ENCODE measurements around the gene GPANK1.

Gene GPANK1

DNA sequence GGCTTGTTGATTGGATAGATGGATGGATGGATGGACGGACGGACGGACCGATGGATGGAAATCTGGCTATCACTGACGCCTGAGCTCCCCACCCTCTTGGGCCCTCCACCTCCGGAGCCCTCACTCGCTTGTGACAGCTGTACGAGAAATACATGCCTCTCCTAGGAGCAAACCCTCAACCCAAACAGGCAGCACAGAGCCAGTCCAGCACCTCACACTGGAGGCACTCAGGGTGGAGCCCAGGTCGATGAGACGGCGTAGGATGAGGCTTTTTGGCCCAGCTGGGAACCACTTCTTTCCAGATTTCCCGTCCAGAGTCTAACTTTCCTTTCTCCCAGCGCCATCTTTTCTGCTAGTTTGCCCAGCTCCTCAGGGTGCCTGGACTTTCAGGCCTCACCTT lies 18.8 kb upstream of the GPANK1 start:
- Histone ChIP-seq H3K27me3 (replicated peaks; ENCODE audit: control insufficient read depth, insufficient read depth, low read length) (no peaks in the 10 kb centered on the region), H3K4me3 (replicated peaks; ENCODE audit: low read depth, low read length) (no peak overlapping the region), H3K36me3 (ENCODE audit: control insufficient read depth, insufficient read depth, low read length) (peaks cover 14% of the 10 kb centered on the region)
- DNase-seq (ENCODE audit: extremely low read depth, insufficient read length), result no peak
- TF ChIP-seq, protein P1, sequence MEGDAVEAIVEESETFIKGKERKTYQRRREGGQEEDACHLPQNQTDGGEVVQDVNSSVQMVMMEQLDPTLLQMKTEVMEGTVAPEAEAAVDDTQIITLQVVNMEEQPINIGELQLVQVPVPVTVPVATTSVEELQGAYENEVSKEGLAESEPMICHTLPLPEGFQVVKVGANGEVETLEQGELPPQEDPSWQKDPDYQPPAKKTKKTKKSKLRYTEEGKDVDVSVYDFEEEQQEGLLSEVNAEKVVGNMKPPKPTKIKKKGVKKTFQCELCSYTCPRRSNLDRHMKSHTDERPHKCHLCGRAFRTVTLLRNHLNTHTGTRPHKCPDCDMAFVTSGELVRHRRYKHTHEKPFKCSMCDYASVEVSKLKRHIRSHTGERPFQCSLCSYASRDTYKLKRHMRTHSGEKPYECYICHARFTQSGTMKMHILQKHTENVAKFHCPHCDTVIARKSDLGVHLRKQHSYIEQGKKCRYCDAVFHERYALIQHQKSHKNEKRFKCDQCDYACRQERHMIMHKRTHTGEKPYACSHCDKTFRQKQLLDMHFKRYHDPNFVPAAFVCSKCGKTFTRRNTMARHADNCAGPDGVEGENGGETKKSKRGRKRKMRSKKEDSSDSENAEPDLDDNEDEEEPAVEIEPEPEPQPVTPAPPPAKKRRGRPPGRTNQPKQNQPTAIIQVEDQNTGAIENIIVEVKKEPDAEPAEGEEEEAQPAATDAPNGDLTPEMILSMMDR (IDR thresholded peaks at IDR 0.05; ENCODE audit: insufficient read depth, low read length, poor library complexity, severe bottlenecking), result no peak

DNA sequence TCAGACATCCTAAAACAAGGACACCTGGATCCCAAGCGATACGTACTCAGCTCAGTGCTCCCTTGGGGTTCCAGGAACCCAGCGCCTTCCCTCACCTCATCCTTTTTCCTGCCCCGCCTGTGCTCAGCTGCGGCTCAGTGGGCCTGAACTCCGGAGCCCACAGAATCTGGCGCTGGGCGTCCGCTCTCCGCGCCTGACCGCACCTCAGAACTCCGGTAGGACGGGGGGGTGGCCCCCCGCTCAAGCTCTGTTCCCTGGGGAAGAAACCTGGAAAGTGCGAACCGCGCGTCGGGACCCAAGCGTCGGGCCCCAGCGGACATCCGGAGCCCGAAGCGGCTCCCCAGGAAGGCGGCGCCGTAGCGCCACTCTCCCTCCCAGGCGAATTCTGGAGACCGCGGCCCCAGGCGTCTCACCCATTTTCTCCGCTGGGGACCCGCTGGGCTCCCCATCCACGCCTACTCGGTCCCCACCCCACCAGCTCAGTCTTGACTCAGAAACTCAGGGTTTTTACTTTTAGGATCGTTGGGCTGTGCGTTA lies 16.4 kb upstream of the GPANK1 start:
- Histone ChIP-seq H3K4me3 (replicated peaks; ENCODE audit: low read depth, low read length) (peak overlapping the region; percentile 61), H3K36me3 (ENCODE audit: control insufficient read depth, insufficient read depth, low read length) (peaks cover 3% of the 10 kb centered on the region), H3K27me3 (replicated peaks; ENCODE audit: control insufficient read depth, insufficient read depth, low read length) (no peaks in the 10 kb centered on the region)
- TF ChIP-seq, protein P1 (IDR thresholded peaks at IDR 0.05; ENCODE audit: insufficient read depth, low read length, poor library complexity, severe bottlenecking), result peak; percentile 41
- DNase-seq (ENCODE audit: extremely low read depth, insufficient read length), result peak; percentile 48

DNA sequence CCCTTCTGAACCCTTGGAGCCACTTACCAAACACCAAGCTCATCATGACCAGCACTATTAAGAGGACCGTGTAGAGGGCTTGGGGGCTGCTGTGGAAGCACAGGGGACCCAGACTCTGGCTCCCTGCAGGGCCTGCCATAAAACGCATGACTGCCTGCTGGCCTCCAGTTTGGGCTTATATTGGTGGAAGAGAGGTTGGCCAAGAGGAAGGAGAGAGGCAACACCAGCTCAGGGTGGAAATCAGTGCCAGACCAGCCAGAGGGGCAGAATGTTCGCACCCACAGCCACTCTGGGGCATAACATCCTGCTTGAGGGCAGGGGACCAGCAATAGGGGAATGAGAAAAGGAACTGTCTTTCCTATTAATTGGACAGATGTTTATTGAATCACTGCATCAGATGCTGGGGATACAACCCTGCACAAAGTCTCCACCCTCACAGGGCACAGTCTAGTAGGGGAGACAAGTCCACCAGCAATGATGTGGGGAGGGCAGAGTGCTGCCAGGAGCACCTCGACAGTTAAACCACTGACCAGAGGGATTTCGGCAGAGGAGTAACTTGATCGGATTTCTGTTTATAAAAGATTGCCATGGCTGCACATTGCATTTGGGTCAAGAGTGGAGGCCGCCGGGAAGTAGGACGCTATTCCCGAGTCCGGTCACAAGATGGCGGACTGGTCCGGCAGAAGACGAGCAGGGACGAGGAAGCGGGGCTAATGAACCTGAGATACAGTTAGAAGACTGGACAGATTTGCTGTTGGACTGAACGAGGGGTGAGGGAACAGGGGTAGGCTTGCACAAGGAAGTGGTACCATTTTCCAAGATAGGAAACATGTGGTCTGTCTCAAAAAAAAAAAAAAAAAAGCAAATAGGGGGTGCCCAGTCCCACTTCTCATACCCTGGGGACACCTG lies 15.7 kb upstream of the GPANK1 start, which contains the start of gene LY6G5C:
Gene LY6G5C (minus strand): TSS at position 842 of the 909 bp plus-strand sequence. CDS start 694 bp downstream, at position 148.
- H3K4me3 ChIP-seq (replicated peaks; ENCODE audit: low read depth, low read length), result peak within 1 kb of the TSS; percentile 61
- TF ChIP-seq, protein P1 (IDR thresholded peaks at IDR 0.05; ENCODE audit: insufficient read depth, low read length, poor library complexity, severe bottlenecking), result peak; percentile 74
- DNase-seq (ENCODE audit: extremely low read depth, insufficient read length), result peak; percentile 61
- H3K36me3 ChIP-seq (ENCODE audit: control insufficient read depth, insufficient read depth, low read length), result peaks cover 1% of the 10 kb centered on the region
- no peaks in the 10 kb centered on the region for H3K27me3 ChIP-seq (replicated peaks; ENCODE audit: control insufficient read depth, insufficient read depth, low read length)

DNA sequence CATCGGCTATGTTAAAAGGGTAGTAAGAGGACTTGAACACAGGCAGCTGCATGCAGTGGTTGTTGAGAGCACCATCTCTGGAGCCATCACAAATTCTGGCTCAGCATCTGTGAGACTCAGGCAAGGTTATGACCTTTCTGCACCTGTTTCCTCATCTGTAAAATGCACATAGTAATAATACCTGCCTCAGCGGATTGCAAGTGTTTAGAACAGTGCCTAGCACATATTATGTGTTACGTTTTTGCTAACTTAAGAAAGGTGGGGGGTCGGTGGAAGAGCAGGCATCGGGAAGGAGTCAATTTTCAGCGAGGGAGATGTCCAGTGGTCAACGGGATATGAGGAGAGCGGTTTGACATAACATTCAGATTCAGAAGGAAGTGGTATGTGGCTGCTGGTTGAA lies 13.2 kb upstream of the GPANK1 start:
- TF ChIP-seq, protein P1 (IDR thresholded peaks at IDR 0.05; ENCODE audit: insufficient read depth, low read length, poor library complexity, severe bottlenecking), result no peak
- no peak for DNase-seq (ENCODE audit: extremely low read depth, insufficient read length)
- H3K4me3 ChIP-seq (replicated peaks; ENCODE audit: low read depth, low read length), result no peak overlapping the region
- H3K36me3 ChIP-seq (ENCODE audit: control insufficient read depth, insufficient read depth, low read length), result peaks cover 2% of the 10 kb centered on the region; the same call in 1 of the 2 replicates
- H3K27me3 ChIP-seq (replicated peaks; ENCODE audit: control insufficient read depth, insufficient read depth, low read length), result no peaks in the 10 kb centered on the region

DNA sequence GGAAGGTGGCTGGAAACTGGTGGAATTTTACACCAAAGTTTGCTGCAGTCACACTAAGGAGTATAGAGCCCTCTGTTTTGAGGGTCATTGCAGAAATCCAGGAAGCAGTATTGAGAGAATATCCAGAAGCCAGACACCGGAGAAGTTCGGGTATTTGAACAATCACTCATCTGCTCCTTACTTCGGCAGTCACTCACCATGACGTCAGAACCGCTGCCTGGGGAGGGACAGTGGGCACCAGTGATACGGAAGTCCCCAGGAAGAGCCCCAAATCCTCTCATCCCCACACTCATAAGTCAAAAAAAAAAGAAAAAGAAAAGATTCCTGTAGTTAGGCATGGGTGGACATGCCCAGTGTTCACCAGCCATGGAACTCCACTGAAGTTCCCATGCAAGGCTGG lies 12.1 kb upstream of the GPANK1 start:
- H3K4me3 ChIP-seq (replicated peaks; ENCODE audit: low read depth, low read length), result no peak overlapping the region
- H3K36me3 ChIP-seq (ENCODE audit: control insufficient read depth, insufficient read depth, low read length), result peaks cover 5% of the 10 kb centered on the region
- TF ChIP-seq, protein P1 (IDR thresholded peaks at IDR 0.05; ENCODE audit: insufficient read depth, low read length, poor library complexity, severe bottlenecking), result no peak
- no peak for DNase-seq (ENCODE audit: extremely low read depth, insufficient read length)
- H3K27me3 ChIP-seq (replicated peaks; ENCODE audit: control insufficient read depth, insufficient read depth, low read length), result no peaks in the 10 kb centered on the region
